Stimulated activated CD8-positive, alpha-beta memory T cell treated with anti-CD3 and anti-CD28 coated beads, Interleukin-15, amount 100 ng/mL, for 24 hours (primary cell): Measurements from ENCODE around the gene ARHGAP24.
"Not testable (repeated sequence)": the region's sequence is repeated elsewhere in the genome, so short reads cannot be mapped to it uniquely, and the experiment has no call there.

ENCODE experiments used
- DNase-seq: peaks from one replicate; pipeline ENCODE4 v3.0.0-alpha.2; 2020; ENCODE audit warnings: low read depth

ARHGAP24 gene

DNA sequence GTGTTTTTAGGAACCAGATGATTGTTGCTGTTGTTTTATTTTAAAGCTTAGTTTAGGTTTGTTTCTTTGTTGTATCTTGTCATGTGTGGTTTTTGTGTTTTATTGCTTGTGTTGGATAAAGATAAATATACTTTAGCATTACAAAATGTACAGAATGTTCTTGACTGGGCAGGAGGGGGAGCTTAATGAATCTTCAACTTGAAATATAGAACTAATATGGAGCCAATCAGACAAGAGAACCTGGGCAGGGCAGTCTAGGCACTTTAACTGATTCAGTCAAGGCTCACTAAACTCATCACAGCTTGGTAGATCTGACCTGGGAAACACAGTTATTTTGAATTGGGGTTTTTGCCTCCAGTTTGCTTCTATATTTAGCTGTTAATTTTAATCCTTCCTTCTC lies 304.2 kb downstream of the ARHGAP24 start:
- DNase-seq, result no peak

DNA sequence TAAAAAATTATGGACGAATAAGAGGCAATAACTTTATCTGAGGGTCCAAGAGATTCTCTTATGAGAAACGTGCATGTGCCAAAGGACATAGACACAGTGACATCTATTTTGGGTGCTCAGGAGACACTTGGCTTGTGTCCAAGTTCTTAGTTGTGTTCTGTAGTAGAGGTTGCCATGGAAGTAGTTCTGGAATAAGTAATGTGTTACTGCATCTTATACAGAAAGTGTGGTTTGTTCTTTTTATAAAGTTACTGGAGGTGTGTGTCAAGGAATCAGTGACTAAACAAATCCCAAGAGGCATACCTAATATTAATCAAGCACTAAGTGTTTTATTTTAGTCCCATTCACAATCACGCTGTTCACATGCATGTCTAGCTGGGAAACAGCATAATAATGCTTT lies 305.7 kb downstream of the ARHGAP24 start:
- DNase-seq, result no peak

DNA sequence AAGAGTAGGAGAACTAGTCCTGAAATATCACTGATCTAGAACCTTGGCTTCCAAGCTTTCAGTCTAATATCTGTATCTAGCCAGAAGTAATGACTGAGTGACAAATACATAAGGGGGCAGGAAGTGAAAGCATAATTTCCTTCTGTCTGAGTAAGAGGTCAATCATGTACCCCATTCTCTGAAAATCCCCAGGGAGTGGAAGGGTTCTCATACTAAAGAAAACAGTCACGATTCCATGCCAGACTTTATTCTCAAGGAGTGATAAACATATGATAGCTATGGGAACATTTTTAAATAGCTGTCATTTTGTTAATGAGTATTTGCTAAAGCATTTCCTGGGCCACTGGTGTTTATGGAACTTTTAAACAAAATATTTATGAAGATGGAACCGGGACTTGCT lies 308.5 kb downstream of the ARHGAP24 start:
- DNase-seq, result no peak

DNA sequence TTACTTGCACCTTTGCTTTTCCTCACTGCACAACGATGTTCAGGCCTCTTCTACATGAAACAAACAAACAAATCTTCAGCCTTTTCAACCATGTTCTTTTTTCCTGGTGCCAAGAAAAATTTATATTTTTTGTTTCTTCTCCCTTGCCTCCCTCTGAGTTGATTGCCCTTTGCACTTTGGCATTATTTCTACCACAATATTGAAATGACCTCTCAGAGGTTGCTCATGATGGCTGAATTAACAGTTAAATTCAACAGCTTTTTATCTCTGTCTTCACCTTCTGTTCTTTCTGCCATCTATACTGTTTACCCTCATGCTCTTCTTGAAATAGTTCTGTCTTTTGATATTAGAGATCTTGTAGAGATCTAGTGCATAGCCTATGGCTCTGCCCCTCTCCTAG lies 308.9 kb downstream of the ARHGAP24 start:
- DNase-seq, result no peak

DNA sequence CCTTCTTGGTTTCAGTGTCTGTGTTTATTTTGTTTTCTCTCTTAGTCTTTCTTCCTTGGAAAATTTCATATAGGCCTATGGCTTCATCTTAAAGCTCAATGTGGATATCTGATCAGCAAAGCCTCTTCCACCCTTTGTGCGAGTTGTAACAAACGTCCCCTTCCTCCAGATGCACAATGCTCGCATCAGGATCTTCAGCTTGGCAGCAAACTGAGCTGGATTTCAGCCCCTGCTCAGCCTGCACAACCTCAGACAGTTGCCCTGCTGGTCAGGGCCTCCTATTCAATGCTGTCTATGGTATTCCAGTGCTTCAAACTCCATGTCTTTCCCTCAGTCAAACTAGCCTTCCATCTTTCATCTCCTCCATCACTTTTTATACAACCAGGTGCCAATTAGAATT lies 309.4 kb downstream of the ARHGAP24 start:
- DNase-seq, result no peak

DNA sequence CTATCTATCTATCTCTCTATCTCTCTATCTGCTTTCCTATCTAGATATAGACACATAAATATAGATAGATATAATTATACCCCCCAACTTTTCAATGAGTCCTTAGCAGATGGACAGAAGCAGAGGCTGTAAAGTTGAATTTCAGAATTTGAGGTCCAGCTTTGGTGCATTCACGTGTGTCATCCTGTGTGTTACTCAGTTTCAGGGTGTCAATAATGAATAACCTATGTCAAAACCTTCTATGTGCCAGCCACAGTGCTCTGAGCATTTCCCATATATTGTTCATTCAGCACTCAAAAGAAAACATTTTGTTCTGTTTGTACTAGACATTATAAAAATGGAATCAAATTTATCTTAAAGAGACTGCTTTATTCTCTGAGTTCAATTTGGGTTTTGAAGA lies 310.0 kb downstream of the ARHGAP24 start:
- DNase-seq, result no peak

DNA sequence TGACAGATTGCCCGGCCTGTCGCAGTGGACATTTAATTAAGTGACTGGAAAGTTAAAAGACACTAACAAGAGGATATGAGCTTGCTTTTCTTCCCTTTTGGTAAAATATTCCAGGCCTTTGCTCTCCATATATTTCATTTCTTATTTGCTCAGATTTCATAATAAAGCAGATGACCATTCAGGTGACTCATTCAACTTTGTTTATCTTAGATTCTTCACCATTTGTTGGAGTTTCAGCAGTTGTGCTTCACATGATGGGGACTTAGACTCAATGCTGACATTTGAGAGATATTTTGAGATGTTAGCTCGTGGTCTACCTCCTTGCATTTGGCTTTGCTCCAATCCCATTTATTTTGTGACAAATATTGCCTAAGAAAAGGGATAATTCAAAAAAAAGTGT lies 312.2 kb downstream of the ARHGAP24 start:
- no peak for DNase-seq

DNA sequence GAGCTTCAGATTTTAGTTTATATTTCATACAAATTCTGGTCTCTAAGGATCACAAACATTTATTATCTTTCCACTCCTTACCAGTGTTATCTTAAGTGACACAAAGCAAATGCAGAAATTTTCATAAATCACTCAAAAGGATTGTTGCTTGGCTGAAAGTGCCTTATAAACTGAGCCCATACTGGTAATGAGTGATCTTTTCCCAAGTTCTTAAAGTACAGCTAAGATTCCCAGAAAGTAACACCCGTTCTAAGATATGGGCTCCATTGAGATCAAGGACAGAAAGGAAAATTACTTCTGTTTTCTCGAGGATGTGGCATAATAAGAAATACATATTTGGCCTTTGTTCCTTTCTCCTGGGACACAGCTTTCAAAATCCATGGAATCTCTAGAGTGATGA lies 313.7 kb downstream of the ARHGAP24 start:
- no peak for DNase-seq

DNA sequence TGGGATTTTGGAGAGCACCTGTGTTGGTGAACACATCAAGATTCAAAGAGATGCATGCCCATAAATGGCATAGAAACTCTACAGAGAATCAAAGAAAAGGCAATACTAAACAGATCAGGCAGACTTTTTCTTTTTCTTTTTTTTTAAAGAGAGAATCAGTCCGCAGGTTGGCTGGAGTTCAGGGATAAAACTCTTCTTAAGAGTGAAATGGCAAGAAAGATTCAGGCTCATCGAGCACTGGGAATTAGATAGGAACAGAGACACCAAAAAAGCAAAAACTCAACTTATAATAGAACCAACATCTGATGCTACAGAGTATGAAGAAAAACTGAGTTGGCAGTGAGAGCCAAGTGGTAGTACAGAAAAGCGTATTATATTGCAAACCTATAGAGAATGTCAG lies 314.3 kb downstream of the ARHGAP24 start:
- DNase-seq, result no peak

DNA sequence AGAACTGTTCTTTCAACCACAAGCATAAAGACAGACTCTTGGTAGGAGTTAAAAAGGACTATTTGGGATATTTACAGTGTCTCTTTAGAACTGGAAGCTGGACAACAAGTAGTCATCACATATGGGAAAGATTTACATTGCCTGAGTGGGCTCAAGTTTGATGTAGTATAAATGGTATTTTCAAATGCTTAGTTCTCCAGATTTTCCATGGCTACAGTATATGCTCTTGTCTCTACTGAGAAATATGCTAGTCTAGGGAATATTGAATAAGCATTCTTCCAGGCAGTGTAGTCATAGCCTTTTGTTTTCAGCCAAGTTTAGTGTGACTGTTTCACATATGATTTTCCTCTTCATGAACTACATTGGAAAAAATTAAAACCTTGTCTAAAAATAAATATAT lies 315.6 kb downstream of the ARHGAP24 start:
- DNase-seq, result no peak

DNA sequence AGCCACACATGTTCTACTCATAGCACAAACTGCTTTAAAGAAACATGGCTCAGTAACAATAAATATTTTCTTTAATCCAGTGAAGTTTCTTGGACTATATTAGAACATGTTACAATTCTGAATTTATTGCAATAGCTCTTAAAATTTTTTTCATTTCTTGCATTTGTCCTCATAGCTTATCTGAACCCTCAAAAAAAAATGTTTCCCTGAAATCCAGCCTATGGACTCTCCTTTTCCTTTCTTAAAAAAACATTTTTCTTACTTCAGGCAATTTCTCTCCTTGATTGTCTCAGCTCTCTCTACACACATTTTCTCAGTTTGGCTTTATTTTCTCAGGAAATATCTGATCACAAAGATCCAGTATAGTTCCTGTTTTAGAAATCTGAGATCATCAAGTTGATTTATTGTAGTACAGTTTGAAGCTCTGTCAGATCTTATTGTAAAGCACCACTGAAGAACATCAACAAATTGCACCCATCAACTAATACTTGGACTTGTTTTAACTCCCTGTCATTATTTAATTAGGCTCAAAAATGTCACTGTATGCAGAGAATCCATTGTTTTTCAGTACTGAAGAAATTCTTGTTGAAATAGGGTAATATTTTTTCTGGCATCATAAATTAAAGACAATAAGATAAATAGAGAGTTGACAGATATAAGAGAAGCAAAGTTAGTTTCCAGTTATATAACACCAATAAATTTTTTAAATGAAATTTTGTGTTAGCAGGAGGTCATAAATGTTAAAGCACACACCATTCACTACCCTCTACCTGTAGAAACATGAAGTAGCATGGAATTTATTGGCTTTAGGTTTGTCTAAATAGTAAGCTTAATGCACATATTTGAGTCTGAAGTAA lies 317.7 kb downstream of the ARHGAP24 start:
- DNase-seq, result no peak

DNA sequence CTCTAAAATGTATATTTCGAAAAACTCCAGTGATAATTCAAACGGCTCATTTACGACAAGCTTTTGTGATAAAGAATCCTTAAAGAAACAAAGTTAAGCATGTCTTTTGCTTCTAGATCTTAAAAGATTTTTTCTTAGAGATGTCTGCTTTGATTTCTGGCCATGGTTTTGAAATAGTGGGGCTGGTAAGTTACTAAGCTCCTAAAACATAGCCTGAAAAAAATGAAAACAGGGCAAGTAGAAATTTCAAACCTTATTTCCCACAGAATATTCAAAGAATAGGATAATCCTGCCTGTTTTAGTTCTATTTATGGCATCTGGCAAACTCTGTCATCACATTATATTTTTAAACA lies 318.3 kb downstream of the ARHGAP24 start:
- DNase-seq, result no peak

DNA sequence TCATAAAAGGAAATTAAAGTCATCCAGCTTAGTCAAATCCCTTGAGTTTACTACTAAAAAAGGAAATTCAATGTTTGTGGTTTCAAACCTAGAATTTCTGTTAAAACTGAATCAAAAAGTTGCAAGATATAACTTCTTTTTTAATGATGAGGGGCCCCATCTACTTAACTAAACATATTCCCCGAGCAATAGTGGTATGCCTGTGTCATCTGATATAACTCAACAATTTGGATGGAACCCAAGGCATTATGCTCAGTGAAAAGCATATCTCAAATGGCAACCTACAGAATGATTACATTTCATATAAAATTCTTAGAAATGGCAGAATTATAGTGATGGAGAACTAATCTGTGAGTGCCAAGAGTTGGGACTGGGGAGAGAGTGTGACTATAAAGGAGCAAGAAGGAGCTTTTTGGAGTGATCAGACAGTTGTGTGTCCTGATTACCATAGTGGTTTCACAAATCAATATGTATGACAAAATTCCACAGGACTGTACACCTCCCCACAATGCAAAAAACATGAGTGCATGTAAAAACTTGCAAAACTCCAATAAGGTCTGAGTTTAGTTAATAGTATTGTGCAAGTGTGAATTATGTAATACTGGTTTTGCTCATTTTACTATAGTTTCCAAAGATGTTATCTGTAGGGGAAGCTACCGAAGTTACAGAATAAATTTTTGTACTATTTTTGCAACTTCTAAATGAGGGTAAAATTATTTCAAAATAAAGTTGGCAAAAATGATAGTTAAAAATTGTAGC lies 323.2 kb downstream of the ARHGAP24 start:
- no peak for DNase-seq

DNA sequence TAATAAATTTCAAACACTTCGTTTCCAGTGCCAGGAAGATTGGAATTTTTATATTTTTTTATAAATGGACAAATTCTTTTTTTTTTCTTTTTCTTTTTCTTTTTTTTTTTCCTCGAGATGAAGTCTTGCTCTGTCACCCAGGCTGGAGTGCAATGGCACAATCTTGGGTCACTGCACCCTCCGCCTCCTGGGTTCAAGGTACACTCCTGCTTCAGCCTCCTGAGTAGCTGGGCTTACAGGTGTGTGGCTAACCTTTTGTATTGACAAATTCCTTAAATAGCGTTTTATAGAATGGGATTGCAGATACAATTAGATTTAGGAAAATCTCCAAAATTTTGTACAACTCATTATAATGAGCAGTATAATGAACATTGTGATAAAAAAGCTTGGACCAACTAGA lies 328.9 kb downstream of the ARHGAP24 start:
- DNase-seq, result no peak

DNA sequence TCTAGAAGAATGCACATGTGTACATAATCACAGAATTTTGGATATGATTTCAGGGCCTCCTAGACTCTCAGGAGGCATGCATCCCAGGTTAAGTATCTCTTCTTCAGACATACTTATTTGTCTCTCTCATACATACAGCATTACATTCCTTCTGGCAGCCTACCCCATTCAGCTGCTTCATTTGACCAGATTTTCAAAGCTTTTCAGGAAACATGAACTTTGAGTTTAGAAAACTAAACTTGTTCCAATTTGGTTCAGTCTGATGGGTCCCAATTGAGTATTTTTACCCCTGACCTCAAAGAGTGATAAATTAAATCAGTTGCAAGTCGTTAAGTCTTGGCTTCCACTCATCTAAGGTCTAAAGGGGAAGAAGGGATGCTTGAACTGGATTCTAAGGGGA lies 330.9 kb downstream of the ARHGAP24 start:
- no peak for DNase-seq

DNA sequence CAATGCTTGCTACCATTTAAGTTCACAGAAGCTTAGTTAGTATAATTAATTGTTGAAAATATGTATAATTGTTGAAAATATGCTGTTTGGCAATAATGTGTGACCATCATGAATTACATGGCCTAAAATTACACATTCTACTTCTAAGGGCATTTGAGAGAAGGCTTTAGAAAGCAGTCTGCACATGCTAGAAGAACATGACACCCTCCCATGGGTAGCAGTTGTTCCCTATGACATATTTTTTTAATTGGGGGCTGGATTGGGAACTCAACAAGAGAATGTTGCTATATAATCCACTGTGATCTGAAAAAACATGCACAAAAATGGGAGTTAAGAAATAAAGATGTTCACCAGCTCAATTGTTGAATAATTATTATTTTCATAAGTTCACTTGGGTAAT lies 331.4 kb downstream of the ARHGAP24 start:
- no peak for DNase-seq

DNA sequence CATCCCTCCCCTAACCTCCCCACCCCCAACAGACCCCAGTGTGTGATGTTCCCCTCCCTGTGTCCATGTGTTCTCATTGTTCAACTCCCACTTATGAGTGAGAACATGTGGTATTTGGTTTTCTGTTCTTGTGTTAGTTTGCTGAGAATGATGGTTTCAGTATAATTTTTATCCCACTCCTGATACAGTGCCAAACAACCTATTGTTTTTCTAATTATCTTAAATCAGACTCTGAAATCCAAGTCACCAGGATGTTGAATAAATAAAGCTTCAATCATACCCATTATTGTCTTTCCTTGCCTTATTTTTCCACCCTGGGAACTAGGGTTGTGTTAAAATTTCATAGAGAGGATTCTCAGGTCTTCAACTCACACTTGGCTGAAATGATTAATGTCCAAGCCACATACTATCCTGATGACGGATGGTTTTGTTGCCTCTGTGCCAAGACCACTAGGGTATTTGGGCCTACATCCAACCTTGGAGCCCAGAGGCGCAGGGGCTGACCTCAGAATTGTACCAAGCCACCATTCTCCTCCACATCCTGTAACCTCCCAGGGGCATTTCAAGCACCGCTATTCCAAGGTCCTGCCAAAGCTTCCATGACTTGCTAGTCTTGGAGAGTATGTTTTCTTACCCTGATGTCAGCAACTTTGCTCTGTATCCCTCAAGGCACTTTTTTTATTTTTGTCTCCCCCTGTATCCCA lies 332.4 kb downstream of the ARHGAP24 start:
- no peak for DNase-seq

DNA sequence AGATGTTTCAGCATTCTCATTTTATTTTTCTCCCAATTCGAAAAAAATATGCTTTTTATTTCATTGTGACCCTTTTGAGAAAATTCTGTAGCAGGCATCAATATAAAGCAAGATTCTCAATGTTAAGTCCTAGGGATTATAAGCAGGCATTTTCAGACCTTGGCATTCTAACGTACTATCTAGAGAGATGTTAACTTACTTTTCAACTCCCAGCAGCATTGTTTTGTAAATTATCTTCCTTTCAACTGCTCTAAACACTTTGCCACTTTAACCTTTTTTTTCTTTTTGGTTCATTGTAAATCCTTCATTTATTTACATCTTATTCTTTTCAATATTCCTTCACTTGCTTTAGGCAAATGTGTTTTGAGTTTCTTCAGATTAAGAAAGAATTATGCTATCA lies 333.2 kb downstream of the ARHGAP24 start:
- no peak for DNase-seq

DNA sequence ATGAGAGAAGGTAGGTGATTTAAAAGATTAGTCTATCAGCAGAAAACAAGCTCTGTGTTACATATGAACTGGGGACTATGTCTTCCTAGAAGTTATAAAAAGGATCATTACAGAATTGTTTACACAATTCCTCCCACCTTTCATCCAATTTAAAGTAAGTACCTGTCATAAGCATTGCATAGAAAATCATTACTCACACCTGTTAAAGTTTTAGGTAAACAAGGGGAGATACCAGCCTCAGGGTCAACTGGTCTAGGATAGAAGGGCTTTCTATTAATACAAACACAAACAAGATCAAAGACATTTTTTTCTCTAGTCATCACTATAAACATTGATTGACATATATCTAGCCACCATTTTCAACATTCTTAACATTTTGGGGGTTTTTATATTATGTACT lies 333.9 kb downstream of the ARHGAP24 start:
- no peak for DNase-seq

DNA sequence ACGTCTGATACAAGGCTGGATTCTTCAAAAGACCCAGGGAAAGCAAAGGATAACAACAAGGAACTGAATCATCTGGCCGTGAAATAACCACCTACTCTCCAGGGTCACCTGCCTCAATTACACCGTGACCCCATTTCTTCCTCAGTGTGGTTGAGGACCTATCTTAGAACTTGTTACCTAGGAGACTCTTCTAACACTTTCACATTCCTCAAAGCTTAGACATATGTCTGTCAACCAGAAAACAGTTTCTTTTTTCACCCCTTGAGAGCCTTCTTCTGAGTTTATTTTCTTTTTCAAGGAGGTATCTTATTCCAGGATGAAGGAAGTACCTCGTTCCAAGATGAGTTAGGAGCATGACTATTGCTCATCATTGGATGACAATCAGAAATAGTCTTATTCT lies 337.8 kb downstream of the ARHGAP24 start:
- DNase-seq, result no peak

DNA sequence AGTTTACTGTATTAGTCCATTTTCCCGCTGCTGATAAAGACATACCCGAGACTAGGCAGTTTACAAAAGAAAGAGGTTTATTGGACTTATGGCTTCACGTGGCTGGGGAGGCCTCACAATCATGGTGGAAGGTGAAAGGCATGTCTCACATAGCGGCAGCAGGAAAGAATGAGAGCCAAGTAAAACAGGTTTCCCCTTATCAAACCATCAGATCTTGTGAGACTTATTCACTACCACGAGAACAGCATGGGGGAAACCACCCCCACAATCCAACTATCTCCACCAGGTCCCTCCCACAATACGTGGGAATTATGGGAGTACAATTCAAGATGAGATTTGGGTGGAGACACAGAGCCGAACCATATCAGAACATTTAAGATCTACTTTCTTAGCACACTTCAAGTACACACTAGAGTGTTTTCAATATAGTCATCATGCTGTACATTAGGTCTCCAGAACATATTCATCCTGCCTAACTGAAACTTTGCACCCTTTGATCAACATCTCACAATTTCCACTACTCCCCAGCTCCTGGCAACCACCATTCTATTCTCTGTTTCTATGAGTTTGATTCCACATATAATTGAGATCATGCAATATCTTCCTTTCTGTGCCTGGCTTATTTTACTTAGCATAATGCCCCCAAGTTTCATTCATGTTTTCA lies 341.0 kb downstream of the ARHGAP24 start:
- DNase-seq, result no peak

DNA sequence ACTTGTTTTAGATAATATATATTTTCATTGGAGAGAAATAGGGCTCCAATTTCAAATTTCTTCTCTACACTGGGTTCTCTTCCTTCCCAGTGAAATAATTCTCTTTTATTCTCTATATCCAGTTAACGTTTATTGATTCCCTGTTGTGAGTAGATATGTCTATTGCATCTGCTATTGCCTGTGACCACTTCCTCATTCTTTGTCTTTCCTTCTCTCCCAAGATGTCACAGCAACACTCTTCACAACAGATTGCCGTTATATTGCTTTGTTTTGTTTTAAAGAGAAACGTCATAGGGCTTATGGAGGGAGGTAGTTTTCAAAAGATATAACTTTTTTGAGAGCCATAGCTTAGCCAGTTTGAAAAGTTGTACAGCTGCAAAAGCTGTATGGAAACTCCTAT lies 343.8 kb downstream of the ARHGAP24 start:
- DNase-seq, result no peak

DNA sequence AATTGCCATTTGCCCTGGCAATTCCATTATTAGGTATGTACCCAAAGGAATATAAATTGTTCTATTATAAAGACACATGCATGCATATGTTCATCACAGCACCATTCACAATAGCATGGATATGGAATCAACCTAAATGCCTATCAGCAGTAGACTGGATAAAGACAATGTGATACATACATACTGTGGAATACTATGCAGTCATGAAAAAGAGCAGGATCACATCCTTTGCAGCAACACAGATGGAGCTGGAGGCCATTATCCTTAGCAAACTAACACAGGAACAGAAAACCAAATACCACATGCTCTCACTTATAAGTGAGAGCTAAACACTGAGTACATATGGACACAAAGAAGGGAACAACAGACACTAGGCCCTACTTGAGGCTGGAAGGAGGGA lies 345.2 kb downstream of the ARHGAP24 start:
- not testable (repeated sequence) for DNase-seq
